Left lobe of liver (tissue), 2 donors: Measurements from ENCODE around the gene AGBL3. TPM values are rescaled to one million over a fixed set of nuclear protein-coding genes. Genes with fewer than 3 reads are reported as not detected.
"Not testable (repeated sequence)": the region's sequence is repeated elsewhere in the genome, so short reads cannot be mapped to it uniquely, and the experiment has no call there.

Source experiments
- ATAC-seq: fragments of 200-7000 bp; cut with Tn5 transposase; one replicate; pipeline ENCODE4 v1.9.1; 2020; ENCODE audit warnings: mild to moderate bottlenecking, moderate library complexity
- DNase-seq: peaks from one replicate; pipeline ENCODE4 v3.0.0-alpha.2; 2020; ENCODE audit warnings: low spot score
- total RNA-seq: library from RNA; stranded (reverse); gene quantifications from one replicate; pipeline ENCODE4 v1.2.1, GENCODE V29; 2021
- donor health status: DM: no; HTN: no; CAD: no; lungs with moderate emphysema.
- donor health status: DM: no; HTN: yes; CAD: no.

The AGBL3 gene
- total RNA-seq, 1 donor from 2014 or later: 2.1 TPM

DNA sequence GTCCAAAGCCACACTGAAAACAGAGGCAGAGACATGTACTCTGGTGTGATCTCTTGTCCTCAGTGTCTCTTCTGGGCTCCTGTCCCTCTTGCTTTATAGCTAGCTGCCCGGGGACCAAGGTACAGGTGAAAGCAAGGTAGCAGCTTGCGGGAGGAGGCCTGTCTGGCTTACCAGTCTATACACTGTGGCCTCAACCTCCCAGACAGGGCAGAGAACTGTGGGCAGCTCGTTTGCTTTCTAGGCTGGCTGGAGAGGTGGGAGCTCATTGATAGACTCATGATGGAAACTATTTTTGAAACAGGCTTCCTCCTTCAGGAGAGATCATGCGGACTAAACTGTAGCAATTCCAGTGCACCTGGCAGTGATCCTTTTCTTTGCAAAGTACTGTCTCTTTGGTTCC, 179.6 kb downstream of the AGBL3 start:
- no peak for ATAC-seq
- no peak for DNase-seq

DNA sequence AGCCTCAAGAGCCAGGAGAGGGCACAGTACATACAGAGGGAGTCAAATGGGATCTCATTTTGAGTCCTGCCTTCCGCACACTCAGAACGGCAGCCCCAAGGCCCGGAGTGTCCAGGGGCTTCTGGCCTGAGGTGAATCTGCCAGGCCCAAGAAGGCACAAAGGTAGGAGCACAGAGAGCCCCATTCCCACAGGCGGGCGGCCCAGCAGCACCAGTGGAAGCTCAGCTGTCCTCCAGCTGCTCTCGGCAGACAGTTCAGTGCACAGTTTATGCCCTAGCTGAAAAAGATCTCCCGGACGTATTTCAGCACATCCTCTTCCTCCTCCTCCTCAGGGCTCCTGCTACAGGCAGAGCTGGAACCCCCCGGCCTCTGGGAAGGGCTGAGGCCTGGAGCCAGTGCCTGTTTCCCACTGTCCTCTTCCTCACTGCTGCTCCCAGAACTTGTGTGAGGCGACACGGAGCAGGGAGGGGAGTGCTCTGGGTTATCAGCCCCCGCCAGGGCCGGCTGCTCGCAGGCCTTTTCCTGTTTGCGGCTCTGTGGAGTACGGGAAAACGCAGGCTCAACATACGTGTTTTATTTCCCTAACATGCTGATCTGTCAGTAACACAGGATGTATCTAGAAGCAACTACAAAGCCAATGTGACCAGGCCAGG, 180.2 kb downstream of the AGBL3 start:
- peak; percentile 1 for ATAC-seq
- no peak for DNase-seq

DNA sequence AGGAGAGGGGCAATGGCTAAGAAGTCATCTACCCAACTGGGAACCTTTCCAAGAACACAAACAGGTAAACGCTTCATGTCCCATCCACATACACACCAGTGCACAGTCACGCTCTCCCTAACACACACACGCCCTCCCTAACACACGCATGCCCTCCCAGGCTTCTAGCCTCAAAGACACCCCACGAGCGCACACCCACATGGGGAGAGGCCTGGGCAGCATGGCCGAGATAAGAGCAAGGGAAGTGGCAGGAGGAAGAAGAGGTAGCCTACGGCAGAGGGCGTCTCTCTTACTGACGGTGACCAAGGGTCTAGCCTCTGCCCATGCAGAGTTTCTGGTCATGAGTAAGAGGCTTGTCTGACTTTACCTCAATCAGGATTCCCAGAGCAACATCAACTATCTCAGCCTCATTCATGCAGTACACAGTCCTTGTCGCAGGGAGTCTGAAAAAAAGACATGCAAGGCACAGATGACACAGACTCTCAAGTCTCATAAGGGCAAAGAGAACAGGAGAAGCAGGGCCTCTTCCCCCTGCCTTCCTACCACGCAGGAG, 181.1 kb downstream of the AGBL3 start:
- ATAC-seq: no peak
- no peak for DNase-seq

DNA sequence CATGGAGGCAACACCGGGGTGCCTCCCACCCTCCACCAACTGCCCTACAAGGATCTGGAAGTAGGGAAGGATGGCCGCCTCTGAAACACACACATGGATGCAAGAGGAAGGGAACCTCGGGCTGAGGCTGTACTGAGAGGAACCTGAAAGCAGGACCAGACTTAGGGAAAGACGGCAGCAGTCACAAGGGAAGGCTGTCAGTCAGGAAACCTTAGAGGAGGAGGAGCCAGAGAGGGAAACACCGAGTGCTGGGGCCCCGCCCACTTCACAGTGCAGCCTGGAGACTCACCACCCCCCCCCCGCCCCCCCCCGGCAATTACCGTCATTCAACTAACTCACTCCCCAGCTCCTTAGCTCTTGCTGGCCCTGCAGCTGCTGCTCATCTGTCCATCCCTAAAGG, 181.7 kb downstream of the AGBL3 start:
- DNase-seq (no peak), ATAC-seq (no peak)

DNA sequence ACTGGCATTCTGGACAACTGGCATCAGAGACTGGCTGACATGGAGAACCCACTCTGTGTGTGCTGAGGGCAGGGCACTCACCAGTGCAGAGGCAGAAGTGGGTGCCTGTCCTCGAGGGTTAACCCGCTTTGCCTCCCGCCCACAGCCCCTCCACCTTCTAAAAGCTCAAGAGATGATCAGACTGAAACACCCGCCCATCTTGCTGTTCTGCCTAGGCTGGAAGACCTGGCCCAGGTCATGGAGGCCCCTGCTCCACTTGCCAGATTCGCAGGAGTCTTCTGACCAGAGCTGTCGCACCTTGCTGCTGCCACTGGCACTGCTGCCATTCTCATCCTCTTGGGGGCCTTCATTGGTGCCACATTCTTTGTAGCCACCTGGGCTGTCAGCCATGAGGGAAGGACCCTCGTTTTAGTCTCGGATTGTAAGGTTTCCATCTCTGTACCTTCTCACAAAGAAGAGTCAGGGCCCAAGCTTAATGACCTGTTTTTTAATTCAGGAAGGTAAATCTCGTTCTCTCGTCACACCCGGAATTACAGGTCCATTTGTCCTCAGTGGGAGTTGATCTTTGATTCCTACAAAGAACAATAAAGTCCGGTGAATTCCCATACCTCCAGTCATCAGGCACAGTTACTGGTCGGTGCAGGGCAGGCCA, 182.3 kb downstream of the AGBL3 start:
- ATAC-seq: no peak
- DNase-seq: no peak

GRCh38 chr7:135169141-135169963, 183.0 kb downstream of the AGBL3 start:
- peak; percentile 25 for ATAC-seq
- DNase-seq: peak; percentile 71

DNA sequence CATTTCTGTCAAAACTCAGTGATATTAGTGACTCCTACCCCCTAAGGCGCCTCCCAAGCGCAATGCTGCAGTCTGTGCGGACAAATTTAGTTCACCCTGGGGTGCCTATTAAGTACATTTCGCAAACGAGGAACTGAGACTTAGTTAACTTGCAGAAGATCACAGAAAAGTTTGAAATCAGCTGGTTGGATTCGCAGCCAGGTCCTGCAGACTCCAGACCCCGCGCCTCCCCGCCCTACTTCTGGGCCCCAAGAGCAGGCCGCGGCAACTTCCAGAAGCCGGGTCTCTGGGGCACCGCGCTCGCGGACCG, 183.6 kb downstream of the AGBL3 start:
- no peak for DNase-seq
- peak; percentile 2 for ATAC-seq

DNA sequence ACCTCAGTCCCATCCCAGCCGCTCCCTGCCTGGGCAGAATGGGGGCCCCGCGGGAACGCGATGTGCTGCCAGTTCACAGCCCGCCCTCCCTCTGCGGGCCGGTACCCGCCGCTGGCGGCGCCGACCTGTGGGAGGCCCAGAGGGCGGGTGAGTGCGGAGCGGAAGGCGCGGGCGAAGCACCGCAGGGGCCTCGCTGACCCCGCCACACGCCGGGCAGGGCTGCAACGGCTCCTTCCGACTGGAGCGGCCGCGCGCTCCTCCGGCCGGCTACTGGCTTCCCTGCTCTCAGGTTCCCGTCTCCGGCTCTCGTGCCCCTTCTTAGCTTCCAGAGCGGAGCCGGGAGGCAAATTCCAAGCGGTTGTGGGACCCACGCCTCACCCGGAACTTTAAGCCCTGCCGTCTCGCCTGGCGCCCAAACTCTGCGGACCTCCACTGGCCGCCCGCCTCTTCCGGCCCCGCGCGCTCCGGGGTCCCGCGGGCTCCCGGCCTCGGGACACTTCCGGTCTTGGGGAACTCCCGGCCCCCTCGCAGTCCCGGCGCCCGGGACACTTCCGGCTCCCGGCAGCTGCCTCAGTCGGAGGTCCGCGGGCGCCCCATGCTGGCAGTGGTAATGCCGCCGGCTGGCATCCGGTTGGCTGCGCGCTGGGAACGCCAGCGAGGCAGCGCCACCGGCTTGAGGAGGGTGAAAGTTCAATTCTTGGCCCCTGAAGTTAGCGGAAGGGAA, 184.1 kb downstream of the AGBL3 start, which contains the start of gene CYREN:
TSS of gene CYREN (minus strand) at position 434 of the 724 bp plus-strand sequence. CDS start 1,785 bp downstream, outside the sequence.
- ATAC-seq: peak; percentile 84

DNA sequence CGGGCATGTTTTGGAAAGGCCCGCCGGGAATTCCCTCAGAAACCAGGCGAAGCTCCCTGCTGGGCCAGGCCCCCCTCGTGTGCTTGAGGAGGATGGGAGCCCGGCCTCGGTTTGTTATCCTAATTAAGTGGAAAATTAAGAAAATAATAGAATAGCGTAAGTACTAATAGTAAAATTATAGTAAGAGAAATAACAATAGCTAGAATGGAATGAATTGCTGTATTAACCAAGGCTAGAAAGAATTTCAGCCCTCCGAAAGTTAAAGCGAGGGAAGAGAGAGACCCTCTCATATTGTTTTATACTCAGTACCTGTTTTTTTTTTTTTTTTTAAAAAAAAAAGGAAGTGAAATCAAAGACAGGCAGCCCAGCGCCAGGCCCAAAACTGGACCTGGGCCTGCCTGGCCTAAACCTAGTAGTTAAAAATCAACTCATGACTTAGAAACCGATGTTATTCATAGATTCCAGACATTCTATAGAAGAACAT, 184.7 kb downstream of the AGBL3 start:
- not testable (repeated sequence) for ATAC-seq, DNase-seq

More for the DNA sequence above, 184.1 kb downstream of the AGBL3 start, which contains the start of gene CYREN:
- peak; percentile 97 for DNase-seq

GRCh38 chr7:135171581-135172291, 185.4 kb downstream of the AGBL3 start:
- ATAC-seq (peak; percentile 49), DNase-seq (peak; percentile 79)

GRCh38 chr7:135173916-135174315, 187.6 kb downstream of the AGBL3 start:
- not testable (repeated sequence) for ATAC-seq, DNase-seq

DNA sequence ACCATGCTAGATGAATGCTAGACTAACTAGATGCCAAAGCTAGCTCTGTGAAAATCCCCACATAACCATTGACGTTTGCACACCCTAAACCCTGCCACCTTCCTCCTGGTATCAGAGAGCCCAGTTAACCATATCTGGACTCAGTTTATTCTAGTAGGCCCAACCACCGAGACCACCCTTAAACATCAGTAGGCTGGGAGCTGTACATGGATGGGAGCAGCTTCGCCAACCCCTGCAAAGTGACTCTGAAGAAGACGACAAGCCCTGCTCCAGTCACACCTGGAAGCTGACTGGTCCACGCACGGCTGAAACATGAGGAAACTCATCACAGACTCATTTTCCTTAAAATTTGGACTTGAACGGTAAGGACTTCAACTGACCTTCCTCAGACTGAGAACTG, 188.6 kb downstream of the AGBL3 start:
- DNase-seq (no peak), ATAC-seq (no peak)

- no peak for DNase-seq
- no peak for ATAC-seq
Measured at GRCh38 chr7:135175931-135176330, 189.6 kb downstream of the AGBL3 start.

- ATAC-seq (no peak), DNase-seq (no peak)
Measured at GRCh38 chr7:135177028-135177696, 190.9 kb downstream of the AGBL3 start.

DNA sequence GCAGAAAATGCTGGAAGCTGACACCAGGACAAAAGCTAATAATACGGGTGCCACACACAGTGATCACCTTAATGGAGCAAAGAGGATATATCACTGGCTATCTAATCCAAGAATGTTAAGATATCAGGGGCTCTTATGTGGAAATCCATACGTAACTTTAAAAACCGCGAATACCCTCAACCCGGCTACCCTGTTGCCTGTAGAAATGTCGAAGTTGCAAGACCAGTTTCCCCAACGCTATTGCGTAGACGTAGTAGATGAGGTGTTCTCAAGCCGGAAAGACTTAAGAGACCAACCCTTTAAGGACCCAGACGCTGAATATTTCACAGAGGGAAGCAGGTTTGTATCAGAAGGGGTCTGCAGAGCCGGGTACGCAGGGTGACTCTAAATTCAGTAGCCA, 192.1 kb downstream of the AGBL3 start:
- DNase-seq (no peak), ATAC-seq (no peak)

DNA sequence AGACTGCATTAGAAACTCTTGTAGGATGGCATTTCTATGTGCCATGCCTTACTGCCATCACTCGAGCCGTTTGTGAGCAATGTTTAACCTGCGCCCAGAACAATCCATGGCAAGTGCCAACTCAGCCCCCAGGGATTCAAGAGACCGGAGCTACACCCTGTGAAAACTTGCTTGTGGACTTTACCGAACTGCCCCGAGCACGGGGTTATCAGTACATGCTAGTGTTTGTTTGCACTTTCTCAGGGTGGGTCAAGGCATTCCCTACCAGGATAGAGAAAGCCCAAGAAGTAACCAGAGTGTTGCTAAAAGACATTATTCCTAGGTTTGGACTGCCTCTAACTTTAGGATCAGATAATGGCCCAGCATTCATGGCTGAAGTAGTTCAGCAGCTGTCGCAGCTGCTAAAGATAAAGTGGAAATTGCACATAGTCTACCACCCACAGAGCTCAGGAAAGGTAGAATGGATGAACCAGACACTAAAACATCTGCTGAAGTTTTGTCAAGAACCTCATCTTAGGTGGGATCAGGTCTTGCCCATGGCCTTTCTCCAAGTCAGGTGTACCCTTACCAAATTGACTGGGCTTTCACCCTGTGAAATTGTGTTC, 193.1 kb downstream of the AGBL3 start:
- ATAC-seq (peak; percentile 25), DNase-seq (no peak)

- ATAC-seq (no peak), DNase-seq (no peak)
Measured at GRCh38 chr7:135180122-135180521, 193.8 kb downstream of the AGBL3 start.

- ATAC-seq: no peak
Measured at GRCh38 chr7:135181261-135181928, 195.1 kb downstream of the AGBL3 start.

More at GRCh38 chr7:135181261-135181928, 195.1 kb downstream of the AGBL3 start:
- DNase-seq: no peak
